ENCODE results near the gene KIF12. TPM values are rescaled to one million over a fixed set of nuclear protein-coding genes. Genes with fewer than 3 reads are reported as not detected.

Gene KIF12
- total RNA-seq, 1 donor from 2014 or later = 4.8 TPM

GRCh38 chr9:114088571-114089170, 10.4 kb downstream of the KIF12 start:
- intact Hi-C loops (cut with DNase I) = no loop called here
- no peaks in the 10 kb centered on the region for H3K36me3 ChIP-seq
- ATAC-seq = no peak

GRCh38 chr9:114087721-114088120, 11.4 kb downstream of the KIF12 start:
- H3K27ac ChIP-seq = no peak overlapping the region
- ATAC-seq (no peak), DNase-seq (no peak)
- intact Hi-C loops (cut with DNase I) = no loop called here
- H3K4me3 ChIP-seq = no peak overlapping the region
- H3K27me3 ChIP-seq (ENCODE audit: low read depth) = peaks cover 4% of the 10 kb centered on the region
- no peaks in the 10 kb centered on the region for H3K9me3 ChIP-seq
- H3K4me1 ChIP-seq = peaks cover 2% of the 10 kb centered on the region
- H3K36me3 ChIP-seq = no peaks in the 10 kb centered on the region
- no peak for TF ChIP-seq CTCF (IDR thresholded peaks at IDR 0.05)

More at GRCh38 chr9:114088571-114089170, 10.4 kb downstream of the KIF12 start:
- TF ChIP-seq CTCF (IDR thresholded peaks at IDR 0.05) = no peak
- peaks cover 4% of the 10 kb centered on the region for H3K27me3 ChIP-seq (ENCODE audit: low read depth)
- H3K4me1 ChIP-seq = no peaks in the 10 kb centered on the region
- H3K4me3 ChIP-seq = no peak overlapping the region
- H3K27ac ChIP-seq = no peak overlapping the region
- no peaks in the 10 kb centered on the region for H3K9me3 ChIP-seq
- no peak for DNase-seq

GRCh38 chr9:114086607-114087006, 12.5 kb downstream of the KIF12 start:
- Histone ChIP-seq H3K27me3 (ENCODE audit: low read depth) (no peaks in the 10 kb centered on the region), H3K27ac (no peak overlapping the region), H3K4me1 (peaks cover 13% of the 10 kb centered on the region), H3K9me3 (no peaks in the 10 kb centered on the region), H3K4me3 (no peak overlapping the region), H3K36me3 (no peaks in the 10 kb centered on the region)
- no peak for TF ChIP-seq CTCF (IDR thresholded peaks at IDR 0.05)
- ATAC-seq (no peak), DNase-seq (no peak)
- intact Hi-C loops (cut with DNase I) = no loop called here

- intact Hi-C loops (cut with DNase I) = no loop called here
- Histone ChIP-seq H3K4me1 (peaks cover 17% of the 10 kb centered on the region), H3K4me3 (no peak overlapping the region), H3K9me3 (no peaks in the 10 kb centered on the region), H3K27ac (no peak overlapping the region), H3K27me3 (ENCODE audit: low read depth) (no peaks in the 10 kb centered on the region), H3K36me3 (no peaks in the 10 kb centered on the region)
- no peak for TF ChIP-seq CTCF (IDR thresholded peaks at IDR 0.05)
- ATAC-seq (no peak), DNase-seq (no peak)
Observed at GRCh38 chr9:114086009-114086408, 13.1 kb downstream of the KIF12 start.

- Histone ChIP-seq H3K27ac (no peak overlapping the region), H3K4me3 (no peak overlapping the region), H3K36me3 (no peaks in the 10 kb centered on the region), H3K27me3 (ENCODE audit: low read depth) (no peaks in the 10 kb centered on the region), H3K4me1 (peaks cover 21% of the 10 kb centered on the region), H3K9me3 (no peaks in the 10 kb centered on the region)
- no peak for TF ChIP-seq CTCF (IDR thresholded peaks at IDR 0.05)
- no peak for ATAC-seq
- DNase-seq = no peak
- intact Hi-C loops (cut with DNase I) = no loop called here
Observed at GRCh38 chr9:114085387-114085789, 13.7 kb downstream of the KIF12 start.

Data from lower lobe of right lung (tissue), 2 donors.